OCI-LY3 (cell line): Measurements from ENCODE around the gene KIF12.

ENCODE experiments used
- H2AFZ ChIP-seq: fragments of 200-600, 300-600 bp; shearing (Covaris generic); 2 replicates; pipeline ENCODE4 v1.6.0; 2014; ENCODE audit warnings: antibody characterized with exemption, low read depth, low read length
- H3K27ac ChIP-seq: fragments of 200-600, 300-600 bp; sonication (generic); 2 replicates; pipeline ENCODE4 v1.5.1; 2014; ENCODE audit warnings: mild to moderate bottlenecking, low read length, moderate library complexity, mixed read lengths
- H3K27me3 ChIP-seq: fragments of 200-600, 300-600 bp; sonication (generic); 2 replicates; pipeline ENCODE4 v1.6.1; 2014; ENCODE audit warnings: low read depth, low read length, mixed read lengths
- H3K36me3 ChIP-seq: fragments of 200-600, 300-600 bp; sonication (generic); replicated peaks from 2 replicates; pipeline ENCODE3; 2014; ENCODE audit warnings: low read depth, low read length, mixed read lengths
- H3K4me1 ChIP-seq: fragments of 300-600, 200-600 bp; sonication (generic); 2 replicates; pipeline ENCODE4 v1.6.1; 2014; ENCODE audit warnings: low read length, mixed read lengths
- H3K4me2 ChIP-seq: fragments of 200-600, 300-600 bp; sonication (generic); 2 replicates; pipeline ENCODE4 v1.6.1; 2014; ENCODE audit warnings: low read length, mixed read lengths
- H3K4me3 ChIP-seq: fragments of 300-600, 200-600 bp; sonication (generic); 2 replicates; pipeline ENCODE4 v1.5.1; 2014; ENCODE audit warnings: antibody characterized with exemption, mild to moderate bottlenecking, low read length, moderate library complexity
- H3K79me2 ChIP-seq: fragments of 300-600, 200-600 bp; shearing (Covaris generic); 2 replicates; pipeline ENCODE4 v1.6.1; 2014; ENCODE audit warnings: mild to moderate bottlenecking, low read length, mixed read lengths
- H3K9ac ChIP-seq: fragments of 300-600, 200-600 bp; shearing (Covaris generic); 2 replicates; pipeline ENCODE4 v1.6.0; 2014; ENCODE audit warnings: mild to moderate bottlenecking, low read length, moderate library complexity
- H3K9me3 ChIP-seq: fragments of 200-600, 300-600 bp; shearing (Covaris generic); 2 replicates; pipeline ENCODE4 v1.6.1; 2014; ENCODE audit warnings: low read length, mixed read lengths; ENCODE audit not compliant: insufficient read depth
- H4K20me1 ChIP-seq: fragments of 200-600, 300-600 bp; sonication (generic); 2 replicates; pipeline ENCODE4 v1.6.1; 2016; ENCODE audit warnings: low read length, mixed read lengths; ENCODE audit not compliant: insufficient read depth
- EZH2phosphoT487 ChIP-seq: fragments of 200-600 bp; shearing (Covaris generic); IDR thresholded peaks from 2 replicates; pipeline ENCODE4 v1.6.1; 2018; ENCODE audit warnings: antibody characterized with exemption, mixed run types, low read depth
- TF ChIP-seq, protein P1 (sequence below): fragments of 200-600, 300-600 bp; sonication (generic); IDR thresholded peaks from 2 replicates; pipeline ENCODE4 v1.5.1; 2014; ENCODE audit warnings: antibody characterized with exemption, low read length, low read depth

KIF12 gene

DNA sequence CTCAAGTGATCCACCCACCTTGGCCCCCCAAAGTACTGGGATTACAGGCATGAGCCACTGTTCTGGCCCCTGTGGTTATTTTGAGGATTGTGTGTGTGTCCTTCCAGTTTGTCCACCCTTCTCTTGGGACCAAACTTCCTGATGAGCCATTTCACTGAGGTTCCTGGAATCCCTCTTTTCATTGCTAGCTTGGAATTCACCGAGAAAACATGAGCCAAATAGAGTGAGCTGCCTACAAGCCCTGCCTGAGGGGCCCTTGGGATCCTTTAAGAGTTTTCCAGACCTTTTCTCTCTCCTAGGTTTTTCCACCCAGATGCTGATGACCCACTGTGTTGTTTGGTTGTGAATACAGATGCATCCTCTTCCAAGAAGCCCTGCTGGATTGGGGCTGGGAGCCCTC is 13.2 kb upstream of the KIF12 start:
- no peak overlapping the region for H3K4me3 ChIP-seq
- no peaks in the 10 kb centered on the region for H3K36me3 ChIP-seq
- H4K20me1 ChIP-seq: no peaks in the 10 kb centered on the region
- no peak overlapping the region for H3K9ac ChIP-seq
- no peak overlapping the region for H2AFZ ChIP-seq
- TF ChIP-seq, protein P1, sequence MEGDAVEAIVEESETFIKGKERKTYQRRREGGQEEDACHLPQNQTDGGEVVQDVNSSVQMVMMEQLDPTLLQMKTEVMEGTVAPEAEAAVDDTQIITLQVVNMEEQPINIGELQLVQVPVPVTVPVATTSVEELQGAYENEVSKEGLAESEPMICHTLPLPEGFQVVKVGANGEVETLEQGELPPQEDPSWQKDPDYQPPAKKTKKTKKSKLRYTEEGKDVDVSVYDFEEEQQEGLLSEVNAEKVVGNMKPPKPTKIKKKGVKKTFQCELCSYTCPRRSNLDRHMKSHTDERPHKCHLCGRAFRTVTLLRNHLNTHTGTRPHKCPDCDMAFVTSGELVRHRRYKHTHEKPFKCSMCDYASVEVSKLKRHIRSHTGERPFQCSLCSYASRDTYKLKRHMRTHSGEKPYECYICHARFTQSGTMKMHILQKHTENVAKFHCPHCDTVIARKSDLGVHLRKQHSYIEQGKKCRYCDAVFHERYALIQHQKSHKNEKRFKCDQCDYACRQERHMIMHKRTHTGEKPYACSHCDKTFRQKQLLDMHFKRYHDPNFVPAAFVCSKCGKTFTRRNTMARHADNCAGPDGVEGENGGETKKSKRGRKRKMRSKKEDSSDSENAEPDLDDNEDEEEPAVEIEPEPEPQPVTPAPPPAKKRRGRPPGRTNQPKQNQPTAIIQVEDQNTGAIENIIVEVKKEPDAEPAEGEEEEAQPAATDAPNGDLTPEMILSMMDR: no peak
- TF ChIP-seq EZH2phosphoT487: no peak
- no peaks in the 10 kb centered on the region for H3K9me3 ChIP-seq
- no peaks in the 10 kb centered on the region for H3K79me2 ChIP-seq
- H3K4me2 ChIP-seq: no peak overlapping the region
- no peak overlapping the region for H3K27ac ChIP-seq
- H3K27me3 ChIP-seq: peaks cover 35% of the 10 kb centered on the region
- H3K4me1 ChIP-seq: 0 out of 2 replicates have a peak, but pooled peaks cover 3% of the 10 kb centered on the region

DNA sequence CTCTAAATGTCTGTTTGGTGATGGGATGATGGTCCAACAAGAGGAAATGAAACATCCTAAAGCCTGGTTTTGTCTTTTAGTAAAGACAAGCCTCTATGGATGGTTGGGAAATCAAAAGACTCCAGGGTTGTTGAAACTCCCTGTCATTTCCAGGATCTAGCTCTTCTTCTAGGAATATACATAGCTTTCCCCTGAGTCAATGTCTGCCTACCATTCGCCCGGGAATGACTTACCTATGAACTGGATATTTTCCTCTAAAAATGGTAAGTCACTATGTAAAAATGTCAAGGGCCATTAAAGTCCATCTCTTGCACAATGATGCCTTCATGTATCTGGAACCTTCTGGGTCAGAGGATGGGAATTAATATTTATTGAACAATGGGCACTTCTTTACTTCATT is 11.1 kb upstream of the KIF12 start:
- H3K27ac ChIP-seq: no peak overlapping the region
- no peaks in the 10 kb centered on the region for H3K9me3 ChIP-seq
- peaks cover 27% of the 10 kb centered on the region for H3K27me3 ChIP-seq
- no peak overlapping the region for H3K4me3 ChIP-seq
- no peaks in the 10 kb centered on the region for H3K79me2 ChIP-seq
- no peaks in the 10 kb centered on the region for H3K36me3 ChIP-seq
- no peak overlapping the region for H3K4me2 ChIP-seq
- TF ChIP-seq, protein P1: no peak
- TF ChIP-seq EZH2phosphoT487: no peak
- H4K20me1 ChIP-seq: no peaks in the 10 kb centered on the region
- H3K4me1 ChIP-seq: 0 out of 2 replicates have a peak, but pooled peaks cover 3% of the 10 kb centered on the region
- H2AFZ ChIP-seq: no peak overlapping the region
- no peak overlapping the region for H3K9ac ChIP-seq

DNA sequence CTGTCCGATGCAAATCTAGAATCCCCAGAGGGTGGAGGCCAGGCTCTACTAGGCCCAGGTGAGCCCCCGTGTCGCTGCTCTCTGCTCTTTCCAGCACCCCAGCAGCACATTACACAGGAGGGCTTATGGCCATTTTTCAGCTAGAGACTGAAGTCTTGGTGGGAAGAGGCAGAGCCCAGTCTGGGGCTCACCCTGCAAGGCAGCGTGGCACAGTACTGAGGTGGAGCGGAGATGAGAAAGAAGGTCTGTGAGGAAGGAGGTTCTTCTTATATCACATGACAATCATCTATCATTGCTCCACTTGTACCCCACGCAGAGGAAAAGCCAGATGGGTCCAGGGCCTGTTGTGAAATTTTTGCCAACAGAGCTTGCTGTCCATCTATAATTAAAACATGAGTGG is 10.0 kb upstream of the KIF12 start:
- TF ChIP-seq, protein P1: no peak
- TF ChIP-seq EZH2phosphoT487: no peak
- H3K36me3 ChIP-seq: no peaks in the 10 kb centered on the region
- no peaks in the 10 kb centered on the region for H3K9me3 ChIP-seq
- H3K4me1 ChIP-seq: 0 out of 2 replicates have a peak, but pooled peaks cover 3% of the 10 kb centered on the region
- no peak overlapping the region for H3K4me3 ChIP-seq
- no peak overlapping the region for H3K27ac ChIP-seq
- H3K9ac ChIP-seq: no peak overlapping the region
- no peak overlapping the region for H3K4me2 ChIP-seq
- no peaks in the 10 kb centered on the region for H3K79me2 ChIP-seq
- H4K20me1 ChIP-seq: no peaks in the 10 kb centered on the region
- no peak overlapping the region for H2AFZ ChIP-seq
- H3K27me3 ChIP-seq: peaks cover 35% of the 10 kb centered on the region

DNA sequence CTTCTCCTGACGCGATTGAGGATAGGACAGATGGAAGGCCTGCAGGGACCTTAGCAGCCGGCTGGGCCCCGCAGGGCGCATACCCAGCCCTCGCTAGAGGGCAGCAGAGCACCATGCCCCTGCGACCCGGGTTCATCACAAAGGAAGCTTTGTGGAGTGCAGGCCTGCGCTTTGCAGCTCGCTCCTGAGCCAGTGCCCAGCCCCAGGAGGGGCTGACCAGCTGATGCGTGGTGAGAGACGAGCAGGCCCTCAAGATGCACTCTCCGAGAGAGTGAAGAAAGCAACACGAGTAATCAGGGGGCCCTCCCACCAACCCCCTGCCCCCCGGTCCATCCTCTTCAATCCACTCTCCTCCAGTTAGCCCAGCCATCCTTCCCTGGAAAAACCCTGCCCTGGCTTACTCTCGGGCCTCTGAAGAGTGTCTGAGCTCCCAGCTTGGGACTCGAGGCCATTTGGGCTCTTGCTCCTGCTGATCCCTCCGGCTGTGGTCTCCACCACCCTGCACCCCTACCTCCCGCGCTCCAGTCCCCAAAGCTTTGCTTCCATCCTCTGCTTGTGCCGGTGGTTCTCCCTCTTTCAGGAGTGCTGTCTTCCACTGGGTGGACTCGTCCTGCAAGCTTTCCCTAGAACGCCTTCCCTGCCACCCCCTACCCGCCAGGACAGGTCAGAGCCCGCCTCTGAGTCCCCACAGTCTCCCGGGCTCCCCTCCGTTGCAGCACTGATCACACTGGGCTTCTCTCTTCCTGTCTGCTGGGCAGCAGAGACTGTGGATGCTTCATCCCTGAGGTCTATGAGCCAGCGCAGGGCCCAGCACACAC is 9.1 kb upstream of the KIF12 start:
- Histone ChIP-seq H3K9ac (no peak overlapping the region), H2AFZ (peak overlapping the region; percentile 87; the same call in 1 of the 2 replicates), H3K27me3 (peaks cover 34% of the 10 kb centered on the region), H3K9me3 (no peaks in the 10 kb centered on the region), H3K4me1 (0 out of 2 replicates have a peak, but pooled peaks cover 3% of the 10 kb centered on the region), H3K4me3 (no peak overlapping the region), H4K20me1 (no peaks in the 10 kb centered on the region), H3K4me2 (peak overlapping the region; percentile 30; the same call in 1 of the 2 replicates), H3K36me3 (no peaks in the 10 kb centered on the region), H3K27ac (no peak overlapping the region), H3K79me2 (no peaks in the 10 kb centered on the region)
- no peak for TF ChIP-seq EZH2phosphoT487
- TF ChIP-seq, protein P1: peak; percentile 81
